ENCODE measurements around the gene PGM5. TPM values are rescaled to one million over a fixed set of nuclear protein-coding genes. Genes with fewer than 3 reads are reported as not detected.
A peak's percentile ranks its signal among the peaks of the same experiment; 100 is the strongest.
"Not testable (repeated sequence)": the region's sequence is repeated elsewhere in the genome, so short reads cannot be mapped to it uniquely, and the experiment has no call there.

PGM5 gene
- total RNA-seq, 1 experiment from 2014 or later = 0.08 TPM

DNA sequence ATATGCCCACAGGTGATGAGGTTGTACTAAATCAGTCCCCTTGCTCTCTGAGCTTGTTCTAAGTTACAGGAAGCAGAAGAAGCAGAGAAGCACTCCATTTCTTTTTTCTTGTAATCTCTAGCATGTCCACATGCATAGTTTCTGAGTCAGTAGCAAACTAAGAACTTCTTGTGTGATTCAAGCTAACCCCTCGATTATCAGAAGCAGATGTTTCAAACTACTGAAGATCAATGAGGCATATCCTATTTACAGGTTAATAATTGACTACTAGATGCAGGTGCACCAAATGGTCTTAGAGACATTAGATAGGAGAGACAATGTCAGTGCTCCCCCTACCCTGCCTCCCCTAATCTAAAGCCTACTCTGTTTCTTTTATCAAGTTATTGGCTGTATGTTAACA is 21.3 kb downstream of the PGM5 start:
- not testable (repeated sequence) for DNase-seq (ENCODE audit: low spot score)

DNA sequence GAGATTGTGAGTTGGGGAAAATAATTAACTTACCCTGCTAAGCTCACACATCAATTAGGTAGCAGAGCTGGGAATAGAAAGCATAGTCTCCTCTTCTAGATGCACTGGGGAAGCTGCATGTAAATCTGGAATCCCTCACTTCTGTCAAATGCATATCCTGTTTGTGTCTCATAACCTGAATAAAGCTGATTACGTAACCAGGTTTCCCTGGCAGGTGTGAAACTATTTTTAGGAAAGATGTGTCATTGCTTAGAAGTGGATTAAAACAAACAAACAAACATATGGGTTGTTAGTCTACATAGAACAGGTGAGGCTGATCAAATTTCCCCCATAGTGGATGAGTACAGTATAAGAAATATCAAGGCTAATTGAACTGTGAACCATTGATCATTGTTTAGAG is 27.5 kb downstream of the PGM5 start:
- not testable (repeated sequence) for DNase-seq (ENCODE audit: low spot score)

DNA sequence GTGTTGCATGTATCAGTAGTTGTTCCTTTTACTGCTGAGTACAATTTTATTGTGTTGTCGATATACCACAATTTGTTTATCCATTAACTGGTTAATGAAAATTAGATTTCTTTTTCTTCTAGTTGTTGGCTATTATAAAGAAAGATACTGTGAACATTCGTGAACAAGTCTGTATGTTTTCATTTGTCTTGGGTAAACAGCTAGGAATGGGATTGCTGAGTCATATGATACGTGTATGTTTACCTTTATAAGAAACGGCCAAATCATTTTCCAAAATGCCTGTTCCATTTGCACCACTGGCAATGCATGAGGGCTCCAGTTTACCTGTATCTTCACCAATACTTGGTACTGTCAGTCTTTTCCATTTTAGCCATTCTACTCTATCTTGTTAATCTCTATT is 33.1 kb downstream of the PGM5 start:
- DNase-seq (ENCODE audit: low spot score) = not testable (repeated sequence)

DNA sequence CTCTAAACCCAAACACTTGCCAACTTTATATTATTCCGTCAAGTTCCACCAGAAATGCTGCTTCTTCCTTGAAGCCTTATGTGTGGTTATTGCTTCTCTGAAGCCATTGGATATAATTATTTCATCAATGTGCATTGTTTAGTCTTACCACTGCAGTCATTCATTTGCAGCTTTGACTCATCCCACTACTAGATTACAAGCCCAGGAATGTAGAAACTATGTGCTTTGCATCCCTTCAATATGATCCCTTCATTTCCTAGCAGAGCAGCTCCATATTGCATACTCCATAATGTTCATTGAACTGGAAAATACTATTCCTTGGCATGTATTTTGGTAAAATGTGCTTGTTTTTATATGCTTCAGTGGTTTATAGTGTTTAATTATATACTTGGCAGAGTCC is 34.3 kb downstream of the PGM5 start:
- not testable (repeated sequence) for DNase-seq (ENCODE audit: low spot score)

DNA sequence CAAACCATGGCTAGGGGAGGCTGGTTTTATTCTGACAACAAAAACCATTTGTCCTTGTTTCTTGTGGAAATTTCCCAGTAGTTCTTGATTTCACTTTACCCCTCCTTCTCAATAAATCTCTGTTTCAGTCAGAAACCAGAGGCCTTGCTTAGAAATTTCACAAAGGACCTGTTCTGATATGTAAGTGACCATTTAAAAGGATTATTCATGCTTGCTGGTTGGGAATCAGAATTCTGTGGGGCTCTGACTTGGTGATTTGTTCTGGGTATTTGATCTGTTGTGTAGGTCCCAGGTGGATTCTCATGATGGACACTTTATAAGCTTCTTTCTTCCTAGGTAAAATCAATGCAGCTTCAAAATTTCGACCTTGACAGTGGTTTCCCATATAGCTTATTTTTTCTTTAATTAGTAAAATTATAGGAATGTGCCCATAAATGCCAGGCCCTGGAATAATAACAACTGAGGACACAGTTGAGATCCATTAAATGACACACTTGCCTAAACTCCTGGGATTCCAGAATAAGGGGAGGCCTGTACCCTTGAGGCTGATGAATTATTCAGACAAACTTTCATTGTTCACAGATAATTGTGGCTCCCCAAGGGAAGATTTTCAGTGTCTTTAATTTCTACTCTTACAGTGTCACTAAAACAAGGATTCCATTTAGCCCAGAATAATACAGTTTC is 40.1 kb downstream of the PGM5 start:
- DNase-seq (ENCODE audit: low spot score) = not testable (repeated sequence)

DNA sequence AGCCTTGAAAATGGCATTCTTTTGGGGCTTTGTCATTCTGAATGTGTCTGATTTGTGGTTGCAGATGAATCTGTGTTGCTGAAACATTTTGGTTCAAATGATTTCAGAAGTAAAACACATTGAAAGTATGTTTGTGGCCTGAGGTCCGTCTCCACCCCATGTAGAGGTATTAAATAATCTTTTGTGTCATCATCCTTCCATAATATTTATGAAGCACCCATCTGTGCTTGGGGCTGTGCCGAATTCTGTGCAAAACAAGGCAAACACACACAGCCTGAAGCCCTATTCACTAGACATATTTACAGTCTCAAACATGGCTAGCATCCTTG is 40.6 kb downstream of the PGM5 start:
- not testable (repeated sequence) for DNase-seq (ENCODE audit: low spot score)

DNA sequence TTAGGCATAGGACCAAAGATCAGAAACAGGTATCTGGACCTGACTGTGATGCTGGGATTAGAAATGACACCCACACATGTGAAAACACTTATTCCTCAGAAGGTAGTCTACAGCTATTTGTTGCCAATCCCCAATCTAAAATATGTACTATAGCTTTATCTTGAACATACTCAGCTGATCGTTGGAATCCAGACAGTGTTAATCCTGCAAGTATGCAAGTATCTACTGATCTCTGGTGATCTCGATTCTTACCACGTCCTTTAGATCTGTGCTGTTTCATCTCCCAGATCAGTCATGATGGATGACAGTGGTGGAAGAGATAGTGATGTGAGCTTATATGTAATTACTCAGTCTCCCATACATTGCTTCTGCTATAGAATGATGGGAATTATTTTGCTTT is 41.4 kb downstream of the PGM5 start:
- not testable (repeated sequence) for DNase-seq (ENCODE audit: low spot score)

DNA sequence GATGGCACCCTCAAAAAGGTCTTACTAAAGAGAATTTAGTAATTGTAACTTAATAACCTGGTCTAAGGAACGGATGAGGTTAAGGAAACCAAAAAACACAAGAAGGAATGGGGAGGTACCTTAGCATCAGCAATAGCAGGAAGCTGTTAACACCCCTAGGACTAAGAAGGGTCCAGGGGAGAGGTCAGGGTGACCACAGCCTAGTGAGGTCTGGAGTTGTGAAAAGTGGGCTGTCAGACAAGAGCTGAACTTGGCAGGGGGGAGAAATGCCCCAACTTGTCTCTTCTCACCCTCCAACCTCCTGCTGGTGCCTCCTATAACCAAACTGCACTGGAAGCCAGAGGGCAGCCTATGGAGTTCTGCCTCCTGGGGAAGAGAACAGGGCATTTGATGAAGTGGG is 41.9 kb downstream of the PGM5 start:
- DNase-seq (ENCODE audit: low spot score) = not testable (repeated sequence)

DNA sequence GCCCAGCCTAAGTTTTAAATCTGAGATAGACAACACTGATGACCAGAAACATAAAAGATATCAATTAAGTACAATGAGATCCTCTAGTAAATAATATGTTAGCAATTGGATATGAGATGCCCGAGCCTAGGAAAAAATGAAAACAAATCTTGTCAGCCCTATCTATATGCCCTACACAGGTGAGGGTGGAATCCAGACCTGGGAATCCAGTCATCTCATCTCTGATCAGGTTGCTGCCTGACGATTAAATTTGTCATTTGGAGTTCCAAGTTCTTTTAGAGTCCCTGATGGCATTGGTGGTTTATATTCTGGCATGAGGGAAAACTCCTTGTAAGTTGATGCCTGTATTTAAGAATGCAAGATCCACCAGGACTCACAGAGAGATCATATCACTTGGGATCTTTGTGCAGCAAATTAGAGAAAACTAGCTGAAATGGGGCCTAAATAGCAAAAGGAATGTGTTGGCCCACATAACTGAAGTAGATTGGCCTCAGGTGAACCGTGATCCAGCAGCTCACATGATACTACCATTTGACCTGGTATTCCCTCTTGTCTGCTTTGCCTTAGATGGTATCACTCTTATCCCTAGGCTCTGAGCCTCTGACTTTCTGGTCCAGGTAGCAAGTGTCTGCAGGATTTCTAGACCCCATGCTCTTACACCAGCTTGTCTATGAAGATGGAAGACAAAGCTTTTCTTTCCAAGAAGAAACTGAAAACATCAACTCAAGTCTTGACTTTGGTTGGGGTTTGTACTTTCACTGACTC is 48.2 kb downstream of the PGM5 start:
- not testable (repeated sequence) for DNase-seq (ENCODE audit: low spot score)

DNA sequence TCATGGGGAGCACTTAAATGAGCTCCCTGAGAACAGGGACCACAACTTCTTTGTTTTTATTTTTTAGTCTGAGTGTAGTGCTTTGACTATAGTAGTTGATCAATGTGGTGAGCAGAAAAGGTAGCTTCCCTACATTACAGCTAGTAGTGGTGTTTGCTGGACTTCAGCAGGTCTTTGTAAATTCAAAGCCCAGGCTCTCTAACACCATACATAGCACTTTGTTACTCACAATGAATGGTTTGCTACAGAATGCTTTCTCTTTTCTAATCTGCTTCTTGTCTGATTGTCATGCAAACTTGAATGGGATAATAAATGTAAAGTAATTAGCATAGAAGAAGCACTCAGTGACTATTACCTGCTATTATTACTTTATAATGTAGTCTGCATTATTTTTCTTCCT is 55.5 kb downstream of the PGM5 start:
- DNase-seq (ENCODE audit: low spot score) = not testable (repeated sequence)

DNA sequence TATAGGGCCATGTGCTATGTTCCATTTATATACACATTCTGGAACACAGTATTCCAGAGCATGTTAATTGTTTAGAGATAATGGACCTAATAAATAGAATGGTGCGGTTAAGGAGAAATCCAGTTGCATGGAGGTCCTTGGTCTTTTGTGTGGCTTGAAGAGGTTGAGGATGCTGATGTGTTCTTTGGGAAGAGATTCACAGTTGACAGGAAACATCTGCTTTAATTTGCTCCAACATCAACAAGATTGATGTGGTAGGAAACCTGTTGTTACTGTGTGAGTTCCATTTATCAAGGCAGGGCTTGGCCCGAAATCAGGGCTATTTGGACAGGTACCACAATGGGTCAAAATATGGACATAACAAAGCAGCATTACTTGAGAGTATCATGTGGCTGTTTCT is 56.3 kb downstream of the PGM5 start:
- not testable (repeated sequence) for DNase-seq (ENCODE audit: low spot score)

DNA sequence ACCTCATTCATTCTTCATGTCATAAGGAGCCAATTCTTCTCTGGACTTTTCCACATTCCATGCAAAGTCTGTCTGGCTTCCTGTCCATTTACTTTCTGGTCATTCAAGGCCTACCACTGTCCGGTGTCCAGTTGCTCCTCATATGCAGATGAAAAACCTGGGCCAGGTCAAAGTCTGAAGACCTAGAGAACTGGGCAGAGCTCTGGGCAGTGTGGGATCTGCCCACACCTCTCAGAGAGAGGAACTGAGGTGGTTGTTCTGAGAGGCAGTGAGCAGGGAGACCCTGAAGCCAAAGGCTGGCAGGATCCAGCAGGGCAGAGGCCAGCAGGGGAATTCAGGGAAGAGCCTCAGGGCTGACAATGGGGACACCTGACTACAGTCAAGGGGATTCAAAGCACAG is 58.7 kb downstream of the PGM5 start:
- DNase-seq (ENCODE audit: low spot score) = not testable (repeated sequence)

DNA sequence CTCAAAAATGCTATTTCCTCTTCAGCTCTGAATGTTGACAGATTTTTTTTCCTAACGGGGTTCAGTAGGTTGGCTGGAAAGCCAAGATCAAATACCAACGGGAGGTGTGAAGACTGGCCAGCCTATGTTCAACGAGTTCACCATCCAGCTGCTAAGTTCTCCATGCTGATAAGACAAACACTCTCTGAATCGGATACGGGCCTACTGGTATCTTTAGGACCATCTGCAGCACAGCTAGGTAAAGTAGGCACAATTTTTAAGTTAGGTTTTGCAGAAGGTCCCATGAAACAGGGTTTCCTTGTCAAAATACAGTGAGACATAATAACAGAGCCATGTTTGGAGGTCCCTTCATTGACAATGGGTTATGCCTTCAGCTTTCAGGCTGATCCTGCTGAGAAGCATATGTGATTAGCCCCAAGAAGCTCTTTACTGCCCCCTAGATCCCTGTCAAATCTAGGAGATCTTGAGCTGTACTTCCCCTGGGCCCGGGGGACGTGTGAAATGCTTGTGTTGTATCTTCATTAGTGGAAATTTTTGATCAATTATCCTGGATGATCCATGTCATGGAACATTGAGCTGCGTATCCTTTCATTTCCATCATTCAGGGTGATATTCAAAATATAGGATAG is 60.6 kb downstream of the PGM5 start:
- DNase-seq (ENCODE audit: low spot score) = peak; percentile 32

DNA sequence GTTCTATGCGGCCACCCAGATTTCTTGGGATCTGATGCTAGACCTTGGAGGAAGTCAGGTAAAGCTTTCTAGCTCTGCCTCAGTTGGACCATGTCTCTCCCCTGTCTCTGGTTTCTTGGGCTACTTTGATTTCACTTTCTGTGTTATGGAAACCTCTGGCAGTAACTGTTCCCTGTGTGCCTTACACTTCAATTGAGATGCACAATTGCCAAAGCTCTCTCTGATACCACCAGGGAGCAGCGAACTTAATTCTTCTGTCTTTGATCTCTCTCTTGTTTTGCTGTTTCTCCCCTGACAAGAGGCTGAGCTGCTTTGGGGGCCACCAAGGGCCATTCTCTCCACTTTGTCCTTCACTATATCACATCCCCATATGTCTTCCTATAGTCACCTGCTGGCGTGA is 61.4 kb downstream of the PGM5 start:
- no peak for DNase-seq (ENCODE audit: low spot score)

DNA sequence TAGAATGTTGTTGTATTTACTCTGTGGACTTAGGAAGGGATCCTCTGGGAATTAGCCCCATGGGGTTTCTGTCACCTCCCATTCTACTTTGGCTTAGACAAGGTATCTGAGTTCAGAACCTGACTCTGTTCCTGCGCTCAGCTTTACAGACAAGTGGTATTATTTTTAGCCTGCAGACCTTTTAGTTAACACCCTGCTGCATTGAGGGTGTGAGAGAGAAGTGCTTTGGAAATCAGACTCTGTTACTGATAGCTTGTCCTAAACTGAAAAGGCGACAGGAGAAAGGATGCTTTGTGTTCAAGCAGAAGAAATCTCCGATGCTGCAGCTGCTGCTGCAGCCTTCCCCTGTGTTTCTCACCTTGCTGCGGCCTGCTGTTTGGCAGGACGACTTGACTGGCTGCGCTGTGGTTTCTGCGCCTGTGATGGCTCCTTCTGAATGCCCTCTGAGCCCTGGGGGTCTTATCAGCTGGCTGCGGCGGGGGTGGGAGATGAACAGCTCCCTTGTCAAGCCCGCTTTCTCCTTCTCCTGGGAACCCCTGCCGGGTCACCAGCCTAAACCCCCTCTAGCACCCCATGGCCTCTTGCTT is 61.9 kb downstream of the PGM5 start:
- no peak for DNase-seq (ENCODE audit: low spot score)

DNA sequence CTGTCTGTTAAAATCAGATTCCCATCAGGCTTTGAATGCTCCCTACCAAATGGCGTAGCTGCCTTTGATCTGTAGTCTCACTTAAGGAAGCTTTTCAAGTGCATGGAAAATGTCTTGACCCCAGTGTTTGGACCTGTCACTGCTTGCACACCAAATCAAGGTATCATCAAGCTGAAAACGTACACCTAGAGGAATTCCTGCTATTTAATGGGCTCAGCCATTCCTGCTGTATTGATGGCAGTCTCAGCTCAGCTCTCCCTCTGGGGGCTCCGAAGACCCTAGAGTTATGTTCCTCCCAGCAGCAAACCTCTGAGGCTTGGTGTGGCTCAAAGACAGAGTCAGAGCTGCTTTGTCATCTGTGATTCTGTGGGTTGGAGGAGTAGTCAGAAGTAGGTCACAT is 63.5 kb downstream of the PGM5 start:
- no peak for DNase-seq (ENCODE audit: low spot score)

DNA sequence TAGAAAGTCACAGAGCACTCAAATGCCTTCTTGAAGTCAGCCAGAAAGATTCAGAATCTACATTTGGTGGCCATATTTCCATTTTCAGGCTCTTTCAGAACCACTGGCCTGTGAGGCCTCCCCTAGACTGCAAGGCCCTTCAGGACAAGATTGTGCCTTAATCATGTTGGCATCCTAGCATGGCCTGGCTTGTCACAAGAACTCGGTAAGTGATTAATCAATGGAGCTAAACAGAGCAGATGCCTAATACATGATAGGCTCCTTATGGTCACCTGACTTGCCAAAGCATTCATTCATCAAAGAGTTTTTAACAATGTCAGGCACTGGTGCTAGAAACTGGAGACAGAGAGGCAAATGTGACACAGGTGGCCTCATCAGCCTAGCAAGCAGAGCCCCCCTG is 70.3 kb downstream of the PGM5 start:
- no peak for DNase-seq (ENCODE audit: low spot score)

DNA sequence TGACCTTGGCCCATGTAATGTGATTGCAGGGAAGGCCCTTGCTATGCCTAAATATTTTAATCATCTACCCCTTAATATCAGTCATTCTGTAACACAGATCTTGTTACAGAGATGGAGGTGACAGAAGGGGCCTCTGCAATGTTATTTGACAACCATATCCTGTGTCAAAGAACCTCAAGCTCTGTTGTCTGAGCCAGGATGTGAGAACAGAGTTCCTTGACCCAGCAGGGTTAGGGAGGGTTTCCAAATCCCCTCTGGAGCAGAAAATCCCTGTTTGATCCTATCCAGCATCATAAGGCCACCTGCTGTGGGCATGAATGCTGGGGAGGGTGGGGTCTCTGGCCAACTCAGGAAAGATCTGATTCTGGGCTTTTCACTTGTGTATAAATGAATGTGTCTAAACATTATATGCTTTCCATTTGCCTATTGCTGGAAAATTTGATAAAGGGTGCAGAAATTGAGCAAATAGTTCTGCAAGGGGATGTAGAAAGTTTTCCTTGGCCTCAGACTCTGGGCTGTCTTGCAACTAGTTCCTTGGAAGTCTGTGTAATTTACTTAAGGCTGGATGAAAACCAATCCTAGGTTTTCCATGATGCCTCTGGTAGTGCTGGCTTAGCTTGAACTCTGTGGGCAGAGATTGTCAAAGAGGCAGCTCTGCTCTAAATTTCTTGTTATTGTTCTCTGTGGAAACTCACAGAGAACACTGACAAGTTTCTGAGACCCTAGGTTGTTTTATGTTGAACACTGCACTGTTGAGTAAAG is 71.0 kb downstream of the PGM5 start:
- no peak for DNase-seq (ENCODE audit: low spot score)

DNA sequence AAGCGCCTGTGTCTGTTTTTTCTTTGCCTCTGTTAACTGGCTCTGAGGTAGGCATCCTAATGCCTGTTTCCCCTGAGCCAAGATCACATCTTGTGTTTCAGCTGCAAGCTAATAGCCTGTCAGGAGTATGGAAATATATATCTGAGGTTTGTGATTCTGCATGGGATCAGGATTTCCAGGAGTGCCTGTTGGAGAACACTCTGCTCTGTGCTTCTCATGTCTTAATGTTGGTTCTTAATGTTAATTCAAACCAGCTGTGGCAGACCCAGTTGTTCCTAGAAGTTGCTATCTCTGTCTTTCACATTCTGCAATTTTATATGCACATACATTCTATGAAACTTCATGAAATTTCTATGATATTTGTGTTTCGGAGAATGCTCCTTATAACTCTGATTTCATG is 72.1 kb downstream of the PGM5 start:
- no peak for DNase-seq (ENCODE audit: low spot score)

DNA sequence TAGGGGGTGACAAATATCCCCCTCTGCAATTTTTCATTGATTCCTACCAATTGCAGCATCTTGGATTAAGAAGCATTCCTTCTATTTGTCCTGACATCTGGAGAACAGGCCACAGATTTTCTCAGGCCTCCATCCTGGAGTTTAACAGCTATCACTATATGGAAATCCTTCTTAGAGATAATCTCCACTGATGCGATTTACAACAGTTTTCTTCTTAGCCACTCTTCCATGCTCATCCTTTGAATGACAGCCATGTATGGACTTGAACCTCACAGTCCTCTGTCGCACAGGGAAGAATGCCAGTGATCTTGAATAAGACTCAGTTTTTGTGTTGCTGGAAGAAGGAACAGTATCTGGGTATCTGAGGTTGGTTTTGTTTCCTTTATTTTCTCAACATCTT is 73.2 kb downstream of the PGM5 start:
- DNase-seq (ENCODE audit: low spot score) = no peak

DNA sequence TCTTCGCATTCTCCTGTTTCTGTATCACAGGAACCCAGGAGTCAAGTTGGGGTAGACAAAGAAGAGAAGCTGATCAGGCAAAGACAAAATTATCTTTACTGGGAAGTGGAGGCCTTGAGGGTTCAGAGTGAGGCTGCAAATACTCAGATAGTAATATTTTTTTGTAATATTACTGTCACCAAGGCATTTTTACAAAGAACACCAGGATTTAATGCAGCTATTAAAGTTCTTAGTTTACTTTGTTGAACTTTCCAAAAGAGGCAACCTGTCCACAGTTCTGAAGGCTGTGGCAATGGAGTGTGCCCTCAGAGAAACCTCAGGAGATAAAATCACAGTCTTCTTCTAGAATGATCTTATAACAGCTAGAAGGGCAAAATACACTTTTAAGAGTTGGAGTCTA is 74.9 kb downstream of the PGM5 start:
- DNase-seq (ENCODE audit: low spot score) = no peak

All from HT-29 (cell line).